Right atrium auricular region (tissue), 2 donors: Measurements from ENCODE around the gene COA3. TPM values are rescaled to one million over a fixed set of nuclear protein-coding genes. Genes with fewer than 3 reads are reported as not detected.

ENCODE experiments used
- DNase-seq: peaks from one replicate; pipeline ENCODE4 v3.0.0-alpha.2; 2019; ENCODE audit warnings: low spot score
- H3K27ac ChIP-seq, 2 donors: fragments of 200-600 bp; sonication (generic); 1 replicate in 1 of 2; 2 replicates in 1 of 2; pipeline ENCODE4 v1.5.1; 2016 to 2019
- H3K27me3 ChIP-seq, 2 donors: fragments of 200-600 bp; sonication (generic); one replicate each; pipeline versions ENCODE4 v1.5.1 to v1.6.0; 2017 to 2019
- H3K36me3 ChIP-seq: fragments of 200-600 bp; sonication (generic); one replicate; pipeline ENCODE4 v1.5.1; 2016
- H3K4me1 ChIP-seq, 2 donors: fragments of 200-600 bp; sonication (generic); one replicate each; pipeline versions ENCODE4 v1.5.1 to v1.6.0; 2017 to 2019
- H3K4me3 ChIP-seq, 2 donors: fragments of 200-600 bp; sonication (generic); 1 replicate in 1 of 2; 2 replicates in 1 of 2; pipeline ENCODE4 v1.5.1; 2017 to 2019; ENCODE audit warnings: mild to moderate bottlenecking in 1 of 2, moderate library complexity in 1 of 2
- H3K9me3 ChIP-seq, 2 donors: fragments of 200-600 bp; sonication (generic); one replicate each; pipeline ENCODE4 v1.5.1; 2019
- CTCF ChIP-seq, 2 donors: fragments of 200-600 bp; sonication (generic); IDR thresholded peaks; one replicate each; pipeline ENCODE4 v1.5.1; 2019; ENCODE audit warnings: antibody characterized with exemption in 2 of 2
- total RNA-seq, 2 donors: library from RNA; depleted of rRNA; stranded (reverse); fragments of >200 nt; gene quantifications; one replicate each; pipeline ENCODE4 v1.1.0, GENCODE V29; 2016

COA3 gene
- total RNA-seq, 2 donors from 2014 or later, result 71.6 to 77.4 TPM

GRCh38 chr17:42791948-42792347 is 6.6 kb downstream of the COA3 start:
- peaks cover 0 to 3% of the 10 kb centered on the region in 2 donors for H3K4me1 ChIP-seq
- no peak for DNase-seq
- H3K9me3 ChIP-seq, result no peaks in the 10 kb centered on the region
- H3K4me3 ChIP-seq, result no peak overlapping the region
- no peak for TF ChIP-seq CTCF (IDR thresholded peaks at IDR 0.05)
- no peaks in the 10 kb centered on the region for H3K36me3 ChIP-seq
- H3K27me3 ChIP-seq, result no peaks in the 10 kb centered on the region
- H3K27ac ChIP-seq, result no peak overlapping the region

GRCh38 chr17:42787266-42787665 is 11.2 kb downstream of the COA3 start:
- H3K27ac ChIP-seq, result no peak overlapping the region
- no peaks in the 10 kb centered on the region for H3K36me3 ChIP-seq
- H3K4me3 ChIP-seq, result no peak overlapping the region
- DNase-seq, result no peak
- H3K4me1 ChIP-seq, result peaks cover 0 to 5% of the 10 kb centered on the region in 2 donors
- TF ChIP-seq CTCF (IDR thresholded peaks at IDR 0.05), result no peak
- H3K27me3 ChIP-seq, result peaks cover 14 to 17% of the 10 kb centered on the region in 2 donors
- H3K9me3 ChIP-seq, result no peaks in the 10 kb centered on the region

GRCh38 chr17:42784811-42785592 is 13.5 kb downstream of the COA3 start:
- TF ChIP-seq CTCF (IDR thresholded peaks at IDR 0.05), result no peak

GRCh38 chr17:42784409-42784808 is 14.1 kb downstream of the COA3 start:
- Histone ChIP-seq H3K4me1 (peaks cover 0 to 18% of the 10 kb centered on the region in 2 donors), H3K36me3 (peaks cover 3% of the 10 kb centered on the region), H3K9me3 (no peaks in the 10 kb centered on the region), H3K27me3 (peaks cover 17 to 20% of the 10 kb centered on the region in 2 donors), H3K4me3 (no peak overlapping the region), H3K27ac (no peak overlapping the region)
- no peak for DNase-seq
- TF ChIP-seq CTCF (IDR thresholded peaks at IDR 0.05), result no peak

More at GRCh38 chr17:42784811-42785592, 13.5 kb downstream of the COA3 start:
- H3K4me3 ChIP-seq, result no peak overlapping the region
- peaks cover 0 to 16% of the 10 kb centered on the region in 2 donors for H3K4me1 ChIP-seq
- H3K9me3 ChIP-seq, result no peaks in the 10 kb centered on the region
- no peaks in the 10 kb centered on the region for H3K36me3 ChIP-seq
- H3K27ac ChIP-seq, result no peak overlapping the region
- DNase-seq, result no peak
- H3K27me3 ChIP-seq, result peaks cover 17 to 20% of the 10 kb centered on the region in 2 donors

- H3K27ac ChIP-seq, result no peak overlapping the region
- no peak overlapping the region for H3K4me3 ChIP-seq
- TF ChIP-seq CTCF (IDR thresholded peaks at IDR 0.05), result no peak
- H3K27me3 ChIP-seq, result peaks cover 17 to 20% of the 10 kb centered on the region in 2 donors
- peaks cover 0 to 18% of the 10 kb centered on the region in 2 donors for H3K4me1 ChIP-seq
- H3K9me3 ChIP-seq, result no peaks in the 10 kb centered on the region
- DNase-seq, result no peak
- peaks cover 10% of the 10 kb centered on the region for H3K36me3 ChIP-seq
These were observed 14.7 kb downstream of the COA3 start for GRCh38 chr17:42783791-42784138.
